Glutamatergic neuron (in vitro differentiated cells): ENCODE measurements around the gene ADCY2. TPM values are rescaled to one million over a fixed set of nuclear protein-coding genes. Genes with fewer than 3 reads are reported as not detected.

ENCODE experiments used
- DNase-seq: peaks from one replicate; pipeline ENCODE4 v3.0.0; 2022
- H3K27ac Mint-ChIP-seq: one replicate; pipeline ENCODE4 v1.8.0; 2020; ENCODE audit warnings: mild to moderate bottlenecking, mixed read lengths, inconsistent platforms; ENCODE audit not compliant: unreplicated experiment
- H3K27me3 Mint-ChIP-seq: one replicate; pipeline ENCODE4 v1.8.0; 2020; ENCODE audit warnings: mild to moderate bottlenecking, moderate library complexity, mixed read lengths, inconsistent platforms; ENCODE audit not compliant: unreplicated experiment
- H3K36me3 Mint-ChIP-seq: one replicate; pipeline ENCODE4 v1.8.0; 2020; ENCODE audit warnings: mild to moderate bottlenecking, mixed read lengths, inconsistent platforms; ENCODE audit not compliant: unreplicated experiment
- H3K4me1 Mint-ChIP-seq: one replicate; pipeline ENCODE4 v1.8.0; 2020; ENCODE audit warnings: mild to moderate bottlenecking, low read depth, mixed read lengths, inconsistent platforms; ENCODE audit not compliant: unreplicated experiment
- H3K4me3 Mint-ChIP-seq: one replicate; pipeline ENCODE4 v1.8.0; 2020; ENCODE audit warnings: mild to moderate bottlenecking, mixed read lengths, inconsistent platforms; ENCODE audit not compliant: unreplicated experiment
- H3K9me3 Mint-ChIP-seq: one replicate; pipeline ENCODE4 v1.8.0; 2020; ENCODE audit warnings: mild to moderate bottlenecking, moderate library complexity, mixed read lengths, inconsistent platforms; ENCODE audit not compliant: unreplicated experiment
- total RNA-seq: library from RNA; stranded (reverse); fragmentation: NEBNext Ultra II Directional; extraction: Animal tissue kit (Norgen Biotek cat#: 25700); gene quantifications from one replicate; pipeline ENCODE4 v1.2.1, GENCODE V29; 2021; ENCODE audit not compliant: unreplicated experiment
- TF ChIP-seq, protein P1 (sequence below): fragments of 200-600 bp; sonication (generic); IDR thresholded peaks from one replicate; pipeline ENCODE4 v1.5.0; 2021; ENCODE audit not compliant: partially characterized antibody, unreplicated experiment

ADCY2 gene
- total RNA-seq, 1 donor from 2014 or later, result 3.8 TPM

DNA sequence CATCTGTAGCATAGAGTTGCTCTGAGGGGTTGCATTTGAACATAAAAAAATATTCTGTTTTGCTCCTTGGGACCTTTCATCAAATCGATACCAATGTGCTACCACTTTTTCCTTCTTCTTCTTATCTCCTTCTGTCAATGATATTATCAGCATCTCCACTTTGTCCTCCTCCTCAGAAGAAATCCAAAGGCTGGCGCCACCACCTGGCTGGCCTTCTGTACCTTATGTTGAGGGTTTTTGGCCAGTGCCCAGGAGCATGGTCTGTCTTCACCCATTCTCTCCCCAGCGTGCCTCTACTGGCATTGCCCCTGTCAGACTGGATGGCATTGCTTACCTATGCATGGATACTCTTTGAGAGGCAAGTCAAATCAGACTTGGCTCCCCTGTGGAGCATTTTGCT, 287.8 kb downstream of the ADCY2 start:
- TF ChIP-seq, protein P1, sequence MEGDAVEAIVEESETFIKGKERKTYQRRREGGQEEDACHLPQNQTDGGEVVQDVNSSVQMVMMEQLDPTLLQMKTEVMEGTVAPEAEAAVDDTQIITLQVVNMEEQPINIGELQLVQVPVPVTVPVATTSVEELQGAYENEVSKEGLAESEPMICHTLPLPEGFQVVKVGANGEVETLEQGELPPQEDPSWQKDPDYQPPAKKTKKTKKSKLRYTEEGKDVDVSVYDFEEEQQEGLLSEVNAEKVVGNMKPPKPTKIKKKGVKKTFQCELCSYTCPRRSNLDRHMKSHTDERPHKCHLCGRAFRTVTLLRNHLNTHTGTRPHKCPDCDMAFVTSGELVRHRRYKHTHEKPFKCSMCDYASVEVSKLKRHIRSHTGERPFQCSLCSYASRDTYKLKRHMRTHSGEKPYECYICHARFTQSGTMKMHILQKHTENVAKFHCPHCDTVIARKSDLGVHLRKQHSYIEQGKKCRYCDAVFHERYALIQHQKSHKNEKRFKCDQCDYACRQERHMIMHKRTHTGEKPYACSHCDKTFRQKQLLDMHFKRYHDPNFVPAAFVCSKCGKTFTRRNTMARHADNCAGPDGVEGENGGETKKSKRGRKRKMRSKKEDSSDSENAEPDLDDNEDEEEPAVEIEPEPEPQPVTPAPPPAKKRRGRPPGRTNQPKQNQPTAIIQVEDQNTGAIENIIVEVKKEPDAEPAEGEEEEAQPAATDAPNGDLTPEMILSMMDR, result no peak
- H3K36me3 Mint-ChIP-seq, result no peaks in the 10 kb centered on the region
- no peak overlapping the region for H3K4me3 Mint-ChIP-seq
- no peaks in the 10 kb centered on the region for H3K27me3 Mint-ChIP-seq
- no peaks in the 10 kb centered on the region for H3K4me1 Mint-ChIP-seq
- H3K27ac Mint-ChIP-seq, result no peak overlapping the region
- H3K9me3 Mint-ChIP-seq, result no peaks in the 10 kb centered on the region
- DNase-seq, result no peak

DNA sequence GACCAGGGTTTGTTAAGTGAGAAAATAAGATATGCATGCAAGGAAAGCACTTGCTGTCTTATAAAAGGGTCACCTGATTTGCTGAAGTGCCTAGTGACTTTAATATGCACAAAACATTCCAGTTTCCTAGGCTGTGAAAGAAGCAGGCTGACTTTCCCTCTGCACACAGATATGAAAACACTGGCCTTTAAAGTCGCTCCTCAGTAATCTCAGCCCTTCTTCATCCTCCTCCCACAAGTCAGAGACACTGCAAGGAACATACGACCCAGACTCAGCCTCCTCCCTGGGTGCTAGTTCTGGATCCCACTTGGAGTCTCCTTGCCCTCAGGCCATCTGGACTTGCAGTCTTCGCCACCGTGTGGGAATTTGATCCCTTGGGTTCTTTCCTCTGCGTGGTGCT, 288.9 kb downstream of the ADCY2 start:
- H3K27ac Mint-ChIP-seq, result no peak overlapping the region
- no peak overlapping the region for H3K4me3 Mint-ChIP-seq
- no peak for DNase-seq
- TF ChIP-seq, protein P1, result no peak
- no peaks in the 10 kb centered on the region for H3K9me3 Mint-ChIP-seq
- H3K36me3 Mint-ChIP-seq, result no peaks in the 10 kb centered on the region
- H3K27me3 Mint-ChIP-seq, result no peaks in the 10 kb centered on the region
- no peaks in the 10 kb centered on the region for H3K4me1 Mint-ChIP-seq

DNA sequence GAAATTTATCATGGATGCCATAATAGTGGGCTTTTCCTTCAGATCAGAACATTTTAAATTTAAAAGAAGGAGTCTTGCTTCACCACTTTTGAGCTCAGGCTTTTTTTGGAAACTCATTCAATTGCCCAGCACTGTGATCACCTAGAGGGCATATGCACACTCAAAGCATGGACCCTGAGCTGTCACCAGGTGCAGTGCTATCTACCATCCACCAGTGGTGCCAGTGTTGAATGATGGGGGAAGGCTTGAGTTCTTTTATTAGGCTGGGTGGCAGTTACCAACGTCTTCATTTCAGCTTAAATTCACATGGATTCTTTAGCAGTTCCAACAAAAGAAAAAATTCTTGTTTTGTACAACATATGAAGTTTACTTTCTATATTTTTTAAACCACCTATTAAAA, 290.9 kb downstream of the ADCY2 start:
- Mint-ChIP-seq H3K4me1 (peaks cover 5% of the 10 kb centered on the region), H3K36me3 (no peaks in the 10 kb centered on the region), H3K27me3 (no peaks in the 10 kb centered on the region), H3K9me3 (no peaks in the 10 kb centered on the region), H3K4me3 (no peak overlapping the region), H3K27ac (no peak overlapping the region)
- TF ChIP-seq, protein P1, result no peak
- no peak for DNase-seq

DNA sequence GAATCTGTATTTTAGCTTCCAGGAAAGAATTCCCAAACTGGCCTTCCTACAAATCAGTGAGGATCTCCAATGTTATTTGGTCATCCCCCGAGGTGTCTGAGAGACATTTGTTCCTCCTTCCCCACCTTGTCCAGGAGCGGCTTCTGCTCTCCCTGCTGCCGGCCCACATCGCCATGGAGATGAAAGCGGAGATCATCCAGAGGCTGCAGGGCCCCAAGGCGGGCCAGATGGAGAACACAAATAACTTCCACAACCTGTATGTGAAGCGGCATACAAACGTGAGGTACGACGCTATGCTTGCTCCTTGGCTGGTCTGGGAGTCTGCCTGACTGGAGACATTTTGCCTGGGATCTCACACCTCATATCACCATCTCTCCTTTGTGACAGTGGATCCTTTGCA, 294.6 kb downstream of the ADCY2 start:
- no peak for DNase-seq
- Mint-ChIP-seq H3K27me3 (peaks cover 3% of the 10 kb centered on the region), H3K27ac (no peak overlapping the region), H3K36me3 (no peaks in the 10 kb centered on the region), H3K4me1 (peaks cover 5% of the 10 kb centered on the region), H3K4me3 (no peak overlapping the region), H3K9me3 (no peaks in the 10 kb centered on the region)
- TF ChIP-seq, protein P1, result no peak

DNA sequence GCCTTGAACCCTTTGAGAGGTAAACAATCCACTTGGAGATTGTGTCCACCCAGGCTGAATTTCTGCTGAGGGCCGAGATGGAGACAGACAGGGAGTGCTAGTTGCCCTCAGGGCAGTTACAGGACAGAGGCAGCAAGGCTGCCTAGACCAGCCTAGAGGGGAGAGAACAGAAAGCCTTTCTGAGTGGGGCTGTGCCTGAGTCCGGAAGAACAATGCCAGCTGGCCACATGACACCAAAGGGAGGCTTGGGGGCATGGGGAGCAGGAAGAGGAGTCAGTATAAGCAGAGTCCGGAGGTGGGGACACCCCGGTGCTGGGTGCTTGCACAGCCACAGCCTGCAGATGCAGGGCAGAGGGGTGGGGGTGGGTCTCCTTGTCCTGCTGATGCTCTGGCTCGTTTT, 309.3 kb downstream of the ADCY2 start:
- no peak for DNase-seq
- Mint-ChIP-seq H3K27me3 (no peaks in the 10 kb centered on the region), H3K27ac (no peak overlapping the region), H3K4me3 (no peak overlapping the region), H3K36me3 (no peaks in the 10 kb centered on the region), H3K9me3 (no peaks in the 10 kb centered on the region), H3K4me1 (peaks cover 8% of the 10 kb centered on the region)
- TF ChIP-seq, protein P1, result no peak
